HepG2 (cell line): ENCODE results near the gene SPSB2. TPM values are rescaled to one million over a fixed set of nuclear protein-coding genes. Genes with fewer than 3 reads are reported as not detected.

ENCODE experiments used
- DNMT3B ChIP-seq: conservative IDR thresholded peaks from 2 replicates; pipeline ENCODE4 v1.6.1; 2016; ENCODE audit warnings: missing biosample characterization, control low read depth
- EED ChIP-seq: sonication (generic); formaldehyde crosslinking; IDR thresholded peaks from 2 replicates; pipeline ENCODE4 v1.5.0; 2020; ENCODE audit warnings: mild to moderate bottlenecking, missing genetic modification reagents
- IRX3 ChIP-seq: sonication (generic); formaldehyde crosslinking; IDR thresholded peaks from 2 replicates; pipeline ENCODE4 v1.8.1; 2023; ENCODE audit warnings: mild to moderate bottlenecking, low read depth, missing genetic modification reagents, borderline replicate concordance
- KLF16 ChIP-seq, 2 experiments: sonication (generic) in 1 of 2; formaldehyde crosslinking in 1 of 2; IDR thresholded peaks; 2 replicates each; pipeline versions ENCODE4 v1.6.1 to v1.8.0; 2016 to 2023; ENCODE audit warnings: missing genetic modification reagents in 2 of 2, missing compliant biosample characterization in 1 of 2
- MAFG ChIP-seq: sonication (generic); formaldehyde crosslinking; IDR thresholded peaks from 2 replicates; pipeline ENCODE4 v1.5.1; 2020; ENCODE audit warnings: mild to moderate bottlenecking, missing genetic modification reagents
- NFATC3 ChIP-seq: sonication (generic); formaldehyde crosslinking; IDR thresholded peaks from 2 replicates; pipeline ENCODE4 v1.5.1; 2020; ENCODE audit warnings: mild to moderate bottlenecking, missing genetic modification reagents
- NR2C2 ChIP-seq: sonication (generic); formaldehyde crosslinking; IDR thresholded peaks from 2 replicates; pipeline ENCODE4 v1.4.0; 2020; ENCODE audit warnings: missing genetic modification reagents, mild to moderate bottlenecking, moderate library complexity, borderline replicate concordance
- POLR2G ChIP-seq: fragments of 200-400 bp; formaldehyde crosslinking; IDR thresholded peaks from 2 replicates; pipeline ENCODE4 v1.6.1; 2018; ENCODE audit warnings: mild to moderate bottlenecking, low read depth, low read length, moderate library complexity
- SALL1 ChIP-seq: sonication (generic); formaldehyde crosslinking; IDR thresholded peaks from 2 replicates; pipeline ENCODE4 v1.8.0; 2022; ENCODE audit warnings: mild to moderate bottlenecking, missing genetic modification reagents
- SMAD1 ChIP-seq: sonication (generic); formaldehyde crosslinking; IDR thresholded peaks from 2 replicates; pipeline ENCODE4 v1.4.0; 2020; ENCODE audit warnings: missing genetic modification reagents, low read depth, mild to moderate bottlenecking, borderline replicate concordance
- SP5 ChIP-seq: IDR thresholded peaks from 2 replicates; pipeline ENCODE4 v1.6.1; 2016; ENCODE audit warnings: low read depth, borderline replicate concordance
- SSRP1 ChIP-seq: IDR thresholded peaks from 2 replicates; pipeline ENCODE4 v1.6.1; 2016; ENCODE audit warnings: control low read depth
- STAT5B ChIP-seq: sonication (generic); formaldehyde crosslinking; IDR thresholded peaks from 2 replicates; pipeline ENCODE4 v1.4.0; 2020; ENCODE audit warnings: missing genetic modification reagents
- ZC3H4 ChIP-seq: sonication (generic); formaldehyde crosslinking; IDR thresholded peaks from 2 replicates; pipeline ENCODE4 v1.4.0; 2020; ENCODE audit warnings: missing genetic modification reagents, borderline replicate concordance
- ZFP90 ChIP-seq: sonication (generic); formaldehyde crosslinking; IDR thresholded peaks from 2 replicates; pipeline ENCODE4 v1.8.0; 2022; ENCODE audit warnings: missing genetic modification reagents, mild to moderate bottlenecking, inconsistent platforms, borderline replicate concordance
- ZKSCAN5 ChIP-seq: sonication (generic); formaldehyde crosslinking; IDR thresholded peaks from 2 replicates; pipeline ENCODE4 v1.5.1; 2020; ENCODE audit warnings: mild to moderate bottlenecking, missing genetic modification reagents
- ZNF234 ChIP-seq: sonication (generic); formaldehyde crosslinking; conservative IDR thresholded peaks from 2 replicates; pipeline ENCODE4 v1.5.1; 2020; ENCODE audit warnings: mild to moderate bottlenecking, missing genetic modification reagents
- ZNF256 ChIP-seq: sonication (generic); formaldehyde crosslinking; conservative IDR thresholded peaks from 2 replicates; pipeline ENCODE4 v1.4.0; 2020; ENCODE audit warnings: missing genetic modification reagents
- ZNF326 ChIP-seq: sonication (generic); formaldehyde crosslinking; IDR thresholded peaks from 2 replicates; pipeline ENCODE4 v1.4.0; 2020; ENCODE audit warnings: missing genetic modification reagents, borderline replicate concordance
- ZNF430 ChIP-seq: sonication (generic); formaldehyde crosslinking; IDR thresholded peaks from 2 replicates; pipeline ENCODE4 v1.9.0; 2021; ENCODE audit warnings: mild to moderate bottlenecking, missing genetic modification reagents
- ZNF543 ChIP-seq: sonication (generic); formaldehyde crosslinking; IDR thresholded peaks from 2 replicates; pipeline ENCODE4 v1.4.0; 2020; ENCODE audit warnings: mild to moderate bottlenecking, missing genetic modification reagents
- ZNF556 ChIP-seq: sonication (generic); formaldehyde crosslinking; IDR thresholded peaks from 2 replicates; pipeline ENCODE4 v1.4.0; 2020; ENCODE audit warnings: mild to moderate bottlenecking, missing genetic modification reagents, borderline replicate concordance
- ZNF670 ChIP-seq: sonication (generic); formaldehyde crosslinking; IDR thresholded peaks from 2 replicates; pipeline ENCODE4 v1.8.0; 2022; ENCODE audit warnings: mild to moderate bottlenecking, missing genetic modification reagents, borderline replicate concordance
- ZNF672 ChIP-seq: sonication (generic); formaldehyde crosslinking; IDR thresholded peaks from 2 replicates; pipeline ENCODE4 v1.8.1; 2022; ENCODE audit warnings: missing genetic modification reagents
- ZNF781 ChIP-seq: sonication (generic); formaldehyde crosslinking; IDR thresholded peaks from 2 replicates; pipeline ENCODE4 v1.5.1; 2020; ENCODE audit warnings: borderline replicate concordance, mild to moderate bottlenecking, missing genetic modification reagents; ENCODE audit errors: not compliant biosample characterization
- ZNF790 ChIP-seq: sonication (generic); formaldehyde crosslinking; IDR thresholded peaks from 2 replicates; pipeline ENCODE4 v1.8.0; 2022; ENCODE audit warnings: missing genetic modification reagents, mild to moderate bottlenecking, borderline replicate concordance
- polyA plus RNA-seq, 8 experiments: library from polyadenylated mRNA; depleted of rRNA in 3 of 8; stranded (reverse) in 7 of 8; unstranded in 1 of 8; fragments of >200 nt; fragmentation: Illumina TruSeq in 4 of 8; extraction: Trizol in 4 of 8; gene quantifications; 2 replicates each; pipeline versions ENCODE4 v1.2.1 to v1.2.3, GENCODE V29; 2011 to 2016; ENCODE audit warnings: low read depth in 4 of 8, missing spikeins in 1 of 8, mixed read lengths in 1 of 8; ENCODE audit not compliant: insufficient read depth in 1 of 8
- total RNA-seq, 5 experiments: library from RNA; depleted of rRNA; stranded (reverse); fragments of >200 nt; fragmentation: Illumina TruSeq; extraction: Trizol; gene quantifications; 2 replicates each; pipeline ENCODE4 v1.2.3, GENCODE V29; 2016; ENCODE audit warnings: low read depth in 1 of 5
- TF ChIP-seq, protein P1 (sequence below): sonication (generic); formaldehyde crosslinking; IDR thresholded peaks from 2 replicates; pipeline ENCODE4 v1.5.0; 2020; ENCODE audit warnings: missing genetic modification reagents, mild to moderate bottlenecking, borderline replicate concordance
- TF ChIP-seq, protein P2 (sequence below): sonication (generic); formaldehyde crosslinking; IDR thresholded peaks from 2 replicates; pipeline ENCODE4 v1.5.1; 2020; ENCODE audit warnings: mild to moderate bottlenecking, missing genetic modification reagents, borderline replicate concordance
- TF ChIP-seq, protein P3 (sequence below): IDR thresholded peaks from 2 replicates; pipeline ENCODE4 v1.6.1; 2016; ENCODE audit warnings: missing compliant biosample characterization, missing genetic modification reagents, borderline replicate concordance

SPSB2 gene
- total and polyA plus RNA-seq, 2 of the 13 experiments (the other 11 are each of a cell fraction or from before 2014, with no cell fraction given) = 2.0 to 6.2 TPM

DNA sequence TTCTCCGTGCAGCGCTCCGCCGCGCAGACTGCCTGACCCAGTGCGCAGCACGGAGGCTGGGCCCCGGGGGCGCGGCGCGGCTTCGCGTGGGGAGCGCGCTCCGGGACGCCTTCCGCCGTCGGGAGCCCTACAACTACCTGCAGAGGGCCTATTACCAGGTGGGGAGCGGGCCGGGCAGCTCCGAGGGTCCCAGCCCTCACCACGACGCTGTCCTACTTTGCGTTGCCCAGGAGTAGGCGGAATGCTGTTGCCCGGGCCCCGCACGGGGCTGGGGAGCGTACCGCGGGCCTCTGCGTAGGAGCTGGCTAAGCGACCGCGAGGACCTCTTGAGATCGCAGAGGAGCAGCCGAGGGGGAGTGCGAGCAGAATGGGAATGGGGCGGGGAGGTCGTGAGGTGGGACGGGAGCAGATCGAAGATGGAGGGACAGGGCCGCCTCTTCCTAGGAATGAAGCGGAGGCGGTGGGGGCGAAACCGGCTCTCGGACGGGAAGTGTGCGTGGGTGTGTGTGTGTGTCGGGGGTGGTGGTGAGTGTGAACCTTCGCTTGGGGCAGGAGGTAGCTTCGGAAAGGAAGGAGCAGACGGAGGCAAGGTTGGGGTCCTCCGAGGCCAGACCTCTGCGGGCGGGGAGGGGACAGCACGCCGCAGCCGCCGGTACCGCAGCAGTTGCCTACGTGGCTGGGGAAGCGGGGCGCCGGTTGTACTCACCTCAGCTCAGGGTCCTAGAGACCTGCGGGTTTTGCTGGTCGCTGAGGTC is 44.1 kb downstream of the SPSB2 start (continued):
- TF ChIP-seq ZFP90 (CRISPR knock-in tag) (no peak; the same call in 1 of the 2 replicates), NFATC3 (CRISPR knock-in tag) (no peak), SALL1 (no peak; the same call in none of the 2 replicates), POLR2G (peak; percentile 80), ZNF543 (peak; percentile 55; the same call in 1 of the 2 replicates), ZKSCAN5 (CRISPR knock-in tag) (no peak), ZNF256 (no peak), NR2C2 (peak; percentile 25; the same call in 1 of the 2 replicates), KLF16 (CRISPR knock-in tag; IDR thresholded peaks at IDR 0.05) (0 out of 4 replicates have a peak, but pooled peaks of 1 of the 2 experiments have one; percentile 29), STAT5B (CRISPR knock-in tag) (no peak), ZNF430 (peak; percentile 37; the same call in 1 of the 2 replicates), EED (CRISPR knock-in tag) (peak; percentile 85), MAFG (CRISPR knock-in tag) (no peak), ZNF670 (CRISPR knock-in tag) (peak; percentile 84), ZNF556 (CRISPR knock-in tag) (peak; percentile 37; the same call in 1 of the 2 replicates), SSRP1 (CRISPR knock-in tag) (no peak), SMAD1 (peak; percentile 72; the same call in 1 of the 2 replicates), SP5 (no peak), DNMT3B (CRISPR knock-in tag) (no peak), ZNF326 (CRISPR knock-in tag) (no peak), ZNF790 (no peak), ZC3H4 (CRISPR knock-in tag) (peak; percentile 87), ZNF234 (CRISPR knock-in tag) (no peak), ZNF672 (no peak), IRX3 (CRISPR knock-in tag) (no peak), ZNF781 (CRISPR knock-in tag) (no peak)
- TF ChIP-seq, protein P1, sequence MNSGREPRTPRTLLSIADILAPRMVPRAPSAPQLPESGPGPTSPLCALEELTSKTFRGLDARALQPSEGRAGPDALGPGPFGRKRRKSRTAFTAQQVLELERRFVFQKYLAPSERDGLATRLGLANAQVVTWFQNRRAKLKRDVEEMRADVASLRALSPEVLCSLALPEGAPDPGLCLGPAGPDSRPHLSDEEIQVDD (CRISPR knock-in tag) = no peak
- TF ChIP-seq, protein P2, sequence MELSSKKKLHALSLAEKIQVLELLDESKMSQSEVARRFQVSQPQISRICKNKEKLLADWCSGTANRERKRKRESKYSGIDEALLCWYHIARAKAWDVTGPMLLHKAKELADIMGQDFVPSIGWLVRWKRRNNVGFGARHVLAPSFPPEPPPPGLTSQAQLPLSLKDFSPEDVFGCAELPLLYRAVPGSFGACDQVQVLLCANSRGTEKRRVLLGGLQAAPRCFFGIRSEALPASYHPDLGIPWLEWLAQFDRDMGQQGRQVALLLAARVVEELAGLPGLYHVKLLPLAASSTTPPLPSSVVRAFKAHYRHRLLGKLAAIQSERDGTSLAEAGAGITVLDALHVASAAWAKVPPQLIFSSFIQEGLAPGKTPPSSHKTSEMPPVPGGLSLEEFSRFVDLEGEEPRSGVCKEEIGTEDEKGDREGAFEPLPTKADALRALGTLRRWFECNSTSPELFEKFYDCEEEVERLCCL (CRISPR knock-in tag) = no peak
- TF ChIP-seq, protein P3, sequence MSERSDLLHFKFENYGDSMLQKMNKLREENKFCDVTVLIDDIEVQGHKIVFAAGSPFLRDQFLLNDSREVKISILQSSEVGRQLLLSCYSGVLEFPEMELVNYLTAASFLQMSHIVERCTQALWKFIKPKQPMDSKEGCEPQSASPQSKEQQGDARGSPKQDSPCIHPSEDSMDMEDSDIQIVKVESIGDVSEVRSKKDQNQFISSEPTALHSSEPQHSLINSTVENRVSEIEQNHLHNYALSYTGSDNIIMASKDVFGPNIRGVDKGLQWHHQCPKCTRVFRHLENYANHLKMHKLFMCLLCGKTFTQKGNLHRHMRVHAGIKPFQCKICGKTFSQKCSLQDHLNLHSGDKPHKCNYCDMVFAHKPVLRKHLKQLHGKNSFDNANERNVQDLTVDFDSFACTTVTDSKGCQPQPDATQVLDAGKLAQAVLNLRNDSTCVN (CRISPR knock-in tag) = no peak
